G401.6 (cell line): ENCODE measurements around the gene COX18.

Source experiments
- FAIRE-seq: peaks from 2 replicates; lab custom pipeline; 2012; peaks lifted over from hg19 to GRCh38; lab: Jason Lieb, UNC

COX18 gene

DNA sequence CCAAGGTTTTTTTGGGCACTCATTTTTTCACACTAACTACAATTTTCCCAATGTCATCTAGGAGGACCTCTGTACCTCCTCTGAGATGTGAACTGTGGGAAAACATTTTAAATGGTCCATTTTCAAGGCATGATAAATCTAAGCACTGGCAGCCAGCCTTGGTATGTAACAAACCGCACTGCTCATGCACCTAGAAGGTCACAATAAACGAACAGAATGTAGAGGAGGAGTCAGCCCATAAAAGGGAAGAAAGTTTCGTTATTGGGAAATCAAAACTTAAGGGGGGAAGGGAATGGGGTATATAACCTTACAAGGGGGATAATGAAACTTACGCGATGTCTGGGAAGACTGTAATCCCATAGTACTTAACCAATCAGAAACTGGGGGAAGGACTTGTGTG lies 16.4 kb downstream of the COX18 start:
- no peak for FAIRE-seq

- FAIRE-seq = no peak
These were observed 17.9 kb downstream of the COX18 start for GRCh38 chr4:73051625-73052024.

- FAIRE-seq = no peak
These were observed 23.6 kb downstream of the COX18 start for GRCh38 chr4:73045879-73046278.

DNA sequence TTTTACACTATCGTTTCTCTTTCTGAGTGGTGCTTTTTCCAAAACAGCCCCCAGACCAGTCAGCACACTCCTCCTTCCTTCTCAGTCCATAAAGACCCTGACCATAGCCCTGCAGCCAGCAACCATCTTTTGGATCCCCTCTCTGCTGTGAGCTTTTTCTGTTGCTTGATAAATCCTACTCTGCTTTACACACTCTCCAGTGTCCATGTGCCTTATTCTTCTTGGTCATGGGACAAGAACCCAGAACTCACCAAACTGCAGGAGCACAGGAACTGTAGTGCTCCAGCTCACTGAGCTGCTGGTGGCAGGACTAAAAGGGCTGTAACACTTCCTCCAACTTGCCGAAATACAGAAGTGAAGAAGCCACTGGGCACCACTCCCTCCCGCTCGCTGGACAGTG lies 32.5 kb downstream of the COX18 start:
- FAIRE-seq = no peak

DNA sequence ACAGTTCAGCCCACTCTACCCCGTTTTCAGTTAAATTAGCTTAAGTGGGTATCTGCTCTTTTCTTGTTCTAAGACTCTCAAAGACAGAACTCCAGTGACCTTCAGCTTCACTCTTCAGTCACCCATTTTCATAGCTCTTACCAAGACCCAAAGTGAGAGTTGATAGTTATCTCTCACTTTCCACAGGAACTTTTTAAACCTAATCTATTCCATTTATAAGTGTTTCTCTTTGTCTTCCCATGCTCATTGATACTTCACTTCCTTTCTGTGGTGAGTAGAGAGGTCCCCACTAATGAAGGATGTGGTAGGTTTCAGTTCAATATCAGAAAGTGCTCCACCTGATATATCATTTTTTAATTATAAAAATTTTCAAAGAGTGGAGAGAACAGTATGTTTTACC lies 33.4 kb downstream of the COX18 start:
- FAIRE-seq = no peak

GRCh38 chr4:73034896-73035295 lies 34.6 kb downstream of the COX18 start:
- FAIRE-seq = no peak

GRCh38 chr4:73028621-73029020 lies 40.9 kb downstream of the COX18 start:
- no peak for FAIRE-seq

DNA sequence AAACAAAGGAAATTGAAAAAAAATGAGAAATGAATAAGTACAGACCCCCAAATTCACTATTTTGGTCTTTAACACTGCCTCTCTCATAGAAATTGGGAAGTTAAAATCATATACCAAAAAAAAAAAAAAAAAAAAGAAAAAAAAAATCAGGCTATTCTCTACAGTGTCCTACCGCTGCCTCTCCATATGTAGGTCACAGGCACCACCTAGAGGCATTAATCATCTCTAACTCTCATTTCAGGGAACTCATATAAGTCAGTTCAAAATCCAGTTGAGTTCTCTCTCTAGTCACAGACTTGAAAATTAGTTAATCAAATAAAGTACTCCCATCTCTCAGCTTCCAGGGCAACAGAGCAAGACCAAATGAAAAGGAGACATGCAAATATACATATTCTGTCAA lies 47.9 kb downstream of the COX18 start:
- FAIRE-seq = peak; percentile 91

GRCh38 chr4:73019462-73020047 lies 50.0 kb downstream of the COX18 start:
- peak; percentile 97 for FAIRE-seq

DNA sequence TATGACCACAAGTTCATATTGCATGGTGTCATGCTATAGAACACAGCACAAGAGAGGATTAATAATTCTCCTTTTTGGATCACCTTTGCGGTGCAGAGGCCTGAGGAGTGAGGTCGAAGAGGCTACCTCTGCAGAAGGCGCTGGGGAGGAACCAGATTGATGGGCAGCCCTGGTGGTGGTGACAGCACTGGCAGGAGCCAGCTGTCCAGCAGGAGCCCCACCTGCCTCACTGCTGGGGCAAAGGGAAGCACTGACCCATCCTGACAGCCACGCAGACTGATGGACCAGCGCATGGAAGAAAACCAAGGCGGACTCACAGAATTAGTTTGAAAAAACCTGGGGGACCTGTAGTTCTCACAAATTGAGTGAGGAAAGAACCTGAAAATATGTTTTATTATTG lies 50.9 kb downstream of the COX18 start:
- no peak for FAIRE-seq

DNA sequence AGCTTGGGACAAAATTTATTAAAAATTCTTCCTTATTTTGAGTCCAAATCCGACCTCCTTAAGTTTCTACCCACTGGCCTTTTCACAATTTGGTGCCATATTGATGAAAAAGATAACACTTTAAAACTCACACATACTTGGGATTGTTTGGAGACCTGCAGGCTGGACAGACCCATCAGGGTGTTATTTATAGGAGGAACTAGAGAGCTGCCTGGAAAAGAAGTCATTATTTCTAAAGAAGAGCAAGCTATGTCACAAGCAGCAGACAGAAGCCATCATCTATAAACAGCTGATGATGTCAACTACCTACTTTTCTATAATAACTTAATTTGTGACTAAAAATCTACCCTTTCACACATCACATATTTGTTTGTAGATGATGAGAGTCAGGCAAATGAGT lies 56.2 kb downstream of the COX18 start:
- no peak for FAIRE-seq

DNA sequence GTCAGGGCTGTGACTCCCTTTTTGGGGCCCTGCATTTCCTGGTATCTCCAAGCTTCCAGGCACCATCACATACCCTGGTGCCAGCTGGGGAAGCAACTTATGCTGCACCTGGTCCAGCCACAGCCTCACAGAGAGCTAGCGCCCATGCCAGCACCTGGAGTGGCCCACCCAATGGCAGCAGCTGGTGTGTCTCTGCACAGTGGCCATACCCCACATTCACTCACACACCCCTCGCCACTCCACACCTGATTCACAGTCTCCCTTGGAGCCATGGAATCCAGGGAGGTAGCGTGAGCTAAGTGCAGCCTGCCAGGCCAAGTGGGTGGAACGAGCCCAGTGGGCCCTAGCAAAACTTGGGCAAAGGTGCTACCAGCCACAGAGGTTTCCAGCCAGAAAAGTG lies 56.8 kb downstream of the COX18 start:
- FAIRE-seq = no peak

GRCh38 chr4:73011629-73011985 lies 57.9 kb downstream of the COX18 start:
- no peak for FAIRE-seq

DNA sequence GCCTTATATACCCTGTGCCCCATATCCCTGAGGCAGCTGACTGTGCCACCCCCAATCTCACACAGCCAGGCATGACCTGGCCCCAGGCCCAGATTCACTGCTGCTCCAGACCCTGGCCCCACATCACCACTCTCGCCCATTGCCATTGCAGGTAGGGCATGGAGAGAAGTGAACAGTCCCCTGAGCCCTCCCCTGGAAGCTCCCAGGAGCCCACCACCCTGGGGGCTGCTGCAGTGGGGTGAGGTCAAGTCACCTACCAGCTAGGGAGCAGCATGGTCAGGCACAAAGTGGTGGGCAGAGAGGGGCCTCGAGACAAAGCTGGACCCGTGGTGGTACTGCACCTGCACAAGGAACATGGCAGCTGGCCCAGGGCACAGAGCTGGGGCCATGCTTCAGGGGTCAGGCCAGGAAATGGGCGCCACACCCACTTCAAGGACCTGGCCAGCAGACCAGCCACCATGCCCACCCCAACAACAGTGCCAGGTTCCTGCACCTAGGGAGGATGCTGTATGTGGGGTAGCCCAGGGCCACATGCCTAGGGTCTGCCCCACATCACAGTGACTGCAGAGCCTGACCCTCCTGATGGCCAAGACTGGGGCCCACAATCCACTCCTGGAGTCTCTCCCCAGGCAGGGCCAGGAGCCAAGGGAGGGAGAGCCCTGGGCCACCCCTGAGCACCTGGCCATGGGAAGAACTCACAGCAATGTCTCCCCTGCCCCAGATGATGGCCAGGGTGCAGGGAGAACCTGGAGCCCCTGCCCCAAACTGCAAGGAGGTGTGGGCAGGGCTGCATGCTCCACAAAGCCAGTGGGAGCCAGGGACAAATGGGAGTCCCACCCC lies 58.5 kb downstream of the COX18 start:
- no peak for FAIRE-seq

DNA sequence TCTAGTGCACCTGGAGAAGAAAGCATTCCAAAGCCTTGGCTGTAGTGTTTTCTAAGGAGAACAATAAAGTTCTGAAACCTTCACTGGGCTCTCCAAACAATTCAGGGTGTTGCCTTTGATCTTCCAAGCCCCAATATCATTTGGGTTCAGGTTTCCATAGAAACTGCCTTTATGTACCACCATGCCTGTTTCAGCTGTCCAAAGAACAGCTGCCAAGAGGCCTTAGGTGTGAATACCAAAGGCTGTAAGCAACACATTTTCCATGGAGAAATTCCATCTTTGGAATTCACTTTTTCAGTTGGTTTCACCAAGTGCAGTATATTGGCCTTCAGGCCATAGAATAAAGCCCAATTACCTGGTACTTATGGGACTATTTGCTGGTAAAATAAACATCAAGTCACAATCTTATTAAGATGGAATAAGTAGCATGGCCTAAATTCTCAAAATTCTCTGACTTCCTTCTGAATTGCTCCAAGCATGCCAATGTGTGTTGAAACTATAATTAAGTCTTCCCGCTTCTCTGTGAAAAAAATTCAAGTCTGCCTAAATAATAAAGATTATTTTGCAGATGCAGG lies 61.9 kb downstream of the COX18 start:
- FAIRE-seq = no peak

DNA sequence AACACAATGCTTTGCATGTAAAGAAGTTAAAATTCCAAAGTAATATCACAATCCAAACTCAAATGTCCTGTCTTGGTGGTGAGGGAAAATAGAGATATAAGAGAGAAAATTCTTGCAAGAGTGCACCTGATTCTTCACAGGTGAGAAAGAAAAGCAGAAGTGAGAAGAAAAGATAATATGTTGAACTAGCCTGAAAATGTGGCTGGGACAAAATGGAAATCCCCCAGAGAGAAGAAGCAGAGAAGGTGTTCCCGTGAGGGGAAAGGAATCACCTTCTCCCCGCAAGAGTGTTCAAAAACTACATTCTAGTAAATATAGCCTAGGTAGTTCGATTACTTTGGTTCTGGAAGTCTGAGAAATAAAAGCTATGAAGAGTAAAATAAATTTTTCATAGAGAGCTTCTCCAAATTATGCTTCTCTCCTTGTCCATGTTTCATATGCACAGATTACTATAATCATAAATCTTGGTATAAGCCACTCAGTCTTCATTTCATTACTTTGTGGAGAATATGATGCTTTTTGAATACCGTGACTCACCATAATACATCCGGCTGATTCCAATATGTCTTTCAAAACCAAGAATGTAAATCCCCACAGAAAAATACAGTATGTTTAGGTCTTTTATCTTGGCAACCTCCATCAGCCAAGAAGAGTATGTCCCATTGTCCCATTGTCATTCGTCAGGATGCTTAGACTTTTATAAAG lies 63.1 kb downstream of the COX18 start:
- FAIRE-seq = no peak

- FAIRE-seq = no peak
These were observed 64.0 kb downstream of the COX18 start for GRCh38 chr4:73005514-73005913.
